Prostate gland (tissue), 2 donors: ENCODE data around the gene NABP2. TPM values are rescaled to one million over a fixed set of nuclear protein-coding genes. Genes with fewer than 3 reads are reported as not detected.

Experiments
- DNase-seq: peaks from one replicate; pipeline ENCODE4 v3.0.0-alpha.2; 2019; ENCODE audit warnings: low spot score
- H3K27ac ChIP-seq, 2 donors: fragments of 200-600 bp; sonication (generic); 2 replicates each; pipeline ENCODE4 v1.5.1; 2017 to 2019
- H3K27me3 ChIP-seq: fragments of 200-600 bp; sonication (generic); replicated peaks from 2 replicates; pipeline ENCODE4 v1.5.1; 2019; ENCODE audit not compliant: insufficient read depth
- H3K36me3 ChIP-seq, 2 donors: fragments of 200-600 bp; sonication (generic); 1 replicate in 1 of 2; 2 replicates in 1 of 2; pipeline versions ENCODE4 v1.5.1 to v1.8.1; 2017 to 2019
- H3K4me1 ChIP-seq: fragments of 200-600 bp; sonication (generic); replicated peaks from 2 replicates; pipeline ENCODE4 v1.5.1; 2019
- H3K4me3 ChIP-seq, 2 donors: fragments of 200-600 bp; sonication (generic); 2 replicates each; pipeline ENCODE4 v1.5.1; 2017 to 2019
- H3K9me3 ChIP-seq: fragments of 200-600 bp; sonication (generic); 2 replicates; pipeline ENCODE4 v1.5.1; 2017
- CTCF ChIP-seq, 4 experiments: fragments of 200-600 bp in 2 of 4; fragments of 450-650 bp in 2 of 4; sonication (generic) in 2 of 4; IDR thresholded peaks; 1 replicate in 3 of 4; 2 replicates in 1 of 4; pipeline ENCODE4 v1.5.1; 2016 to 2019; ENCODE audit warnings: antibody characterized with exemption in 4 of 4, mild to moderate bottlenecking in 2 of 4, moderate library complexity in 2 of 4
- POLR2A ChIP-seq: fragments of 450-650 bp; IDR thresholded peaks from one replicate; pipeline ENCODE4 v1.6.1; 2016; ENCODE audit warnings: antibody characterized with exemption, mild to moderate bottlenecking
- POLR2AphosphoS5 ChIP-seq: sonication (generic); formaldehyde crosslinking; IDR thresholded peaks from one replicate; pipeline ENCODE4 v1.6.1; 2017; ENCODE audit warnings: antibody characterized with exemption
- WGBS: methylation state at CpG from one replicate; pipeline ENCODE4 v1.1.5; 2018; 5-methylcytosine and 5-hydroxymethylcytosine counted together
- intact Hi-C: fragments of 100-400 bp; cut with DNase I; formaldehyde crosslinking; loops from one replicate; pipeline ENCODE4 v1.14.2; 2022
- total RNA-seq, 2 donors: library from RNA; depleted of rRNA; stranded (reverse); fragments of >200 nt; gene quantifications; one replicate each; pipeline ENCODE4 v1.1.0, GENCODE V29; 2016

Gene NABP2
- total RNA-seq, 2 donors from 2014 or later: 21.4 to 33.2 TPM

GRCh38 chr12:56278905-56279304 lies 54.8 kb downstream of the NABP2 start:
- Histone ChIP-seq H3K27me3 (no peaks in the 10 kb centered on the region), H3K4me3 (no peak overlapping the region), H3K4me1 (no peaks in the 10 kb centered on the region), H3K36me3 (peaks cover 9 to 14% of the 10 kb centered on the region in 2 donors), H3K9me3 (no peaks in the 10 kb centered on the region), H3K27ac (no peak overlapping the region)
- DNase-seq: no peak
- TF ChIP-seq POLR2AphosphoS5: no peak
- TF ChIP-seq CTCF (IDR thresholded peaks at IDR 0.05): no peak
- no peak for TF ChIP-seq POLR2A
- intact Hi-C loops: no loop called here
- WGBS: 94% methylated on average over 3 of the region's 3 CpGs

Other genes starting within 250 kb of the NABP2 start
- 10 to 100 TPM; 23.6 to 49.6 TPM for gene SUOX, start 227.1 kb upstream of the NABP2 start, total RNA-seq
- 1 to 10 TPM; 2.2 to 6.2 TPM for gene IKZF4, start 203.3 kb upstream of the NABP2 start, total RNA-seq
- gene RPS26, start 182.4 kb upstream of the NABP2 start, total RNA-seq: 1,000 to 10,000 TPM in 1 of 2 donors, 100 to 1,000 TPM in 1; 284 to 1,659 TPM
- gene ERBB3, start 144.2 kb upstream of the NABP2 start, total RNA-seq: 100 to 1,000 TPM in 1 of 2 donors, 10 to 100 TPM in 1; 77.3 to 117 TPM
- gene PA2G4, start 119.8 kb upstream of the NABP2 start, total RNA-seq: 10 to 100 TPM; 75.0 to 93.3 TPM
- gene RPL41, start 107.7 kb upstream of the NABP2 start, total RNA-seq: 1,000 to 10,000 TPM; 2,549 to 4,385 TPM
- 1 to 10 TPM; 4.6 to 9.1 TPM for gene ZC3H10, start 106.1 kb upstream of the NABP2 start, total RNA-seq
- gene ESYT1, start 96.1 kb upstream of the NABP2 start, total RNA-seq: 100 to 1,000 TPM in 1 of 2 donors, 10 to 100 TPM in 1; 66.8 to 167 TPM
- gene MYL6B, start 71.8 kb upstream of the NABP2 start, total RNA-seq: 100 to 1,000 TPM in 1 of 2 donors, 10 to 100 TPM in 1; 66.4 to 203 TPM
- 1,000 to 10,000 TPM; 1,587 to 1,792 TPM for gene MYL6, start 66.0 kb upstream of the NABP2 start, total RNA-seq
- 100 to 1,000 TPM in 1 of 2 donors, 10 to 100 TPM in 1; 60.4 to 101 TPM for gene SMARCC2, start 34.9 kb upstream of the NABP2 start, total RNA-seq
- gene RNF41, start 2.4 kb upstream of the NABP2 start, total RNA-seq: 10 to 100 TPM; 74.4 to 90.4 TPM
- not detected for gene SLC39A5, start 5.7 kb downstream of the NABP2 start, total RNA-seq
- gene ANKRD52, start 34.0 kb downstream of the NABP2 start, total RNA-seq: 10 to 100 TPM; 18.5 to 29.0 TPM
- gene COQ10A, start 42.6 kb downstream of the NABP2 start, total RNA-seq: 10 to 100 TPM; 15.9 to 17.6 TPM
- gene CS, start 76.0 kb downstream of the NABP2 start, total RNA-seq: 100 to 1,000 TPM; 106 to 110 TPM
- 100 to 1,000 TPM in 1 of 2 donors, 10 to 100 TPM in 1; 97.7 to 101 TPM for gene CNPY2, start 91.6 kb downstream of the NABP2 start, total RNA-seq
- 10 to 100 TPM; 31.8 to 60.8 TPM for gene PAN2, start 109.7 kb downstream of the NABP2 start, total RNA-seq
- not detected for gene IL23A, start 114.5 kb downstream of the NABP2 start, total RNA-seq
- gene STAT2, start 135.8 kb downstream of the NABP2 start, total RNA-seq: 100 to 1,000 TPM in 1 of 2 donors, 10 to 100 TPM in 1; 99.8 to 128 TPM
- gene APOF, start 138.5 kb downstream of the NABP2 start, total RNA-seq: 1 to 10 TPM in 1 of 2 donors, under 1 TPM in 1; 0.62 to 1.1 TPM
- gene TIMELESS, start 225.1 kb downstream of the NABP2 start, total RNA-seq: 10 to 100 TPM in 1 of 2 donors, 1 to 10 TPM in 1; 8.0 to 12.3 TPM
- not detected for gene MIP, start 230.3 kb downstream of the NABP2 start, total RNA-seq
- 1 to 10 TPM; 2.6 to 5.1 TPM for gene SPRYD4, start 244.2 kb downstream of the NABP2 start, total RNA-seq